ENCODE measurements around the gene AP5Z1.

- no peak for TF ChIP-seq POLR2AphosphoS5 (IDR thresholded peaks at IDR 0.05)
- no peak for TF ChIP-seq POLR2A (IDR thresholded peaks at IDR 0.05; ENCODE audit: low read depth)
- no peak for TF ChIP-seq CTCF (IDR thresholded peaks at IDR 0.05)
- TF ChIP-seq EP300 (IDR thresholded peaks at IDR 0.05), result no peak
Observed at GRCh38 chr7:4771737-4772136, 3.7 kb upstream of the AP5Z1 start.

Measured in esophagus muscularis mucosa (tissue), 4 donors.